Activated T-cell treated with anti-CD3 and anti-CD28 coated beads, Interleukin-2, amount 50 U/mL, for 4 hours (primary cell): ENCODE results near the gene LAMC3. TPM values are rescaled to one million over a fixed set of nuclear protein-coding genes. Genes with fewer than 3 reads are reported as not detected.

Experiments
- ATAC-seq, 2 donors: fragments of 200-7000 bp; cut with Tn5 transposase; one replicate each; pipeline ENCODE4 v1.10.0; 2021
- DNase-seq: peaks from one replicate; pipeline ENCODE4 v3.0.0-alpha.2; 2020
- H3K27me3 Mint-ChIP-seq: one replicate; pipeline ENCODE4 v1.8.0; 2021; ENCODE audit warnings: low read depth, mixed read lengths
- H3K36me3 Mint-ChIP-seq: one replicate; pipeline ENCODE4 v1.8.0; 2022; ENCODE audit warnings: mixed read lengths; ENCODE audit not compliant: insufficient read depth
- H3K4me1 Mint-ChIP-seq: one replicate; pipeline ENCODE4 v1.8.0; 2021; ENCODE audit warnings: low read depth, mixed read lengths
- H3K4me3 Mint-ChIP-seq: one replicate; pipeline ENCODE4 v1.8.0; 2021; ENCODE audit warnings: mild to moderate bottlenecking, moderate library complexity, mixed read lengths
- H3K9me3 Mint-ChIP-seq: one replicate; pipeline ENCODE4 v1.8.0; 2021; ENCODE audit warnings: mixed read lengths
- total RNA-seq, 3 donors: library from RNA; stranded (reverse); gene quantifications; one replicate each; pipeline ENCODE4 v1.2.1, GENCODE V29; 2021

Gene LAMC3
- total RNA-seq, 3 donors from 2014 or later = 0.05 to 0.71 (median 0.41) TPM

GRCh38 chr9:131138676-131139075, 129.7 kb downstream of the LAMC3 start:
- DNase-seq = no peak
- ATAC-seq = no peak
- no peaks in the 10 kb centered on the region for H3K27me3 Mint-ChIP-seq
- no peak overlapping the region for H3K4me3 Mint-ChIP-seq
- H3K9me3 Mint-ChIP-seq = no peaks in the 10 kb centered on the region
- H3K36me3 Mint-ChIP-seq = peaks cover 50% of the 10 kb centered on the region
- H3K4me1 Mint-ChIP-seq = no peaks in the 10 kb centered on the region

GRCh38 chr9:131140112-131140511, 131.1 kb downstream of the LAMC3 start:
- Mint-ChIP-seq H3K4me1 (no peaks in the 10 kb centered on the region), H3K4me3 (no peak overlapping the region), H3K36me3 (peaks cover 55% of the 10 kb centered on the region), H3K9me3 (no peaks in the 10 kb centered on the region), H3K27me3 (no peaks in the 10 kb centered on the region)
- DNase-seq (no peak), ATAC-seq (no peak)

GRCh38 chr9:131140550-131140949, 131.6 kb downstream of the LAMC3 start:
- Mint-ChIP-seq H3K4me1 (no peaks in the 10 kb centered on the region), H3K36me3 (peaks cover 58% of the 10 kb centered on the region), H3K4me3 (no peak overlapping the region), H3K9me3 (no peaks in the 10 kb centered on the region), H3K27me3 (no peaks in the 10 kb centered on the region)
- no peak for ATAC-seq
- DNase-seq = no peak

- DNase-seq (no peak), ATAC-seq (no peak)
- Mint-ChIP-seq H3K36me3 (peaks cover 56% of the 10 kb centered on the region), H3K9me3 (no peaks in the 10 kb centered on the region), H3K27me3 (no peaks in the 10 kb centered on the region), H3K4me3 (no peak overlapping the region), H3K4me1 (no peaks in the 10 kb centered on the region)
Measured at GRCh38 chr9:131142160-131142559, 133.2 kb downstream of the LAMC3 start.

Other genes starting within 250 kb of the LAMC3 start
- gene ABL1, start 173.9 kb upstream of the LAMC3 start, total RNA-seq = 10 to 100 TPM; 37.1 to 38.8 (median 38.2) TPM
- not detected for gene QRFP, start 112.4 kb upstream of the LAMC3 start, total RNA-seq
- gene FIBCD1, start 69.9 kb upstream of the LAMC3 start, total RNA-seq = not detected
- 1 to 10 TPM in 1 of 3 donors, under 1 TPM in 2; 0.13 to 2.0 (median 0.27) TPM for gene AIF1L, start 87.4 kb downstream of the LAMC3 start, total RNA-seq
- gene NUP214, start 116.4 kb downstream of the LAMC3 start, total RNA-seq = 10 to 100 TPM; 69.7 to 78.6 (median 76.3) TPM